ENCODE results near the gene CAPZA1. TPM values are rescaled to one million over a fixed set of nuclear protein-coding genes. Genes with fewer than 3 reads are reported as not detected.
"Not testable (repeated sequence)": the region's sequence is repeated elsewhere in the genome, so short reads cannot be mapped to it uniquely, and the experiment has no call there.

Gene CAPZA1
- total RNA-seq, 4 donors from 2014 or later = 131 to 236 (median 159) TPM

DNA sequence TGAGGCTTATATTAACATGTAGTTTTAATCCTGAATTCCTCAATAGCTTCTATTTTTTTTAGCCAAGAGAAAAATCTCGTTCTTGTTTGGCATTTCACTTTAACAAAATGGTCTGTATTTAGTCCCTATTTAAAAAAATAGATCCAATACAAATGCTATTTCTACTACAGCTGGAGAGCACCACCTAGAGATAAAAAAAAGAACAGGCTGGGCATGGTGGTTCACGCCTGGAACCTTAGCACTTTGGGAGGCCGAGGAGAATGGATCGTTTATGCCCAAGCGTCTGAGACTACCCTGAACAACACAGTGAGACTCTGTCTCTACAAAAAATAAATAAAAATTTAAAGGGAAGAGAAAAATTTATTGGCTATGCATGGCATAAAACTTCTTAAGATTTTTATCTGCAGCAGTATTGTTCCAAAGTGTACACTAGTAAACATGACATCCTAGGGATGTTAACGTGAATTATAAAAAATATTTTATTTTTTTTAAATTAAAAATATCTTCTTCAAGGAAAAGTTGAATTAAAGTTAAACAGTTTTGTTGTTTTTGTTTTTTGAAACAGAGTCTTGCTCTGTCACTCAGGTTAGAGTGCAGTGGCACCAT lies 5.1 kb upstream of the CAPZA1 start:
- DNase-seq (ENCODE audit: low spot score) (no peak), ATAC-seq (ENCODE audit: low FRiP score) (no peak)
- TF ChIP-seq, protein P1, sequence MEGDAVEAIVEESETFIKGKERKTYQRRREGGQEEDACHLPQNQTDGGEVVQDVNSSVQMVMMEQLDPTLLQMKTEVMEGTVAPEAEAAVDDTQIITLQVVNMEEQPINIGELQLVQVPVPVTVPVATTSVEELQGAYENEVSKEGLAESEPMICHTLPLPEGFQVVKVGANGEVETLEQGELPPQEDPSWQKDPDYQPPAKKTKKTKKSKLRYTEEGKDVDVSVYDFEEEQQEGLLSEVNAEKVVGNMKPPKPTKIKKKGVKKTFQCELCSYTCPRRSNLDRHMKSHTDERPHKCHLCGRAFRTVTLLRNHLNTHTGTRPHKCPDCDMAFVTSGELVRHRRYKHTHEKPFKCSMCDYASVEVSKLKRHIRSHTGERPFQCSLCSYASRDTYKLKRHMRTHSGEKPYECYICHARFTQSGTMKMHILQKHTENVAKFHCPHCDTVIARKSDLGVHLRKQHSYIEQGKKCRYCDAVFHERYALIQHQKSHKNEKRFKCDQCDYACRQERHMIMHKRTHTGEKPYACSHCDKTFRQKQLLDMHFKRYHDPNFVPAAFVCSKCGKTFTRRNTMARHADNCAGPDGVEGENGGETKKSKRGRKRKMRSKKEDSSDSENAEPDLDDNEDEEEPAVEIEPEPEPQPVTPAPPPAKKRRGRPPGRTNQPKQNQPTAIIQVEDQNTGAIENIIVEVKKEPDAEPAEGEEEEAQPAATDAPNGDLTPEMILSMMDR (IDR thresholded peaks at IDR 0.05) = no peak

DNA sequence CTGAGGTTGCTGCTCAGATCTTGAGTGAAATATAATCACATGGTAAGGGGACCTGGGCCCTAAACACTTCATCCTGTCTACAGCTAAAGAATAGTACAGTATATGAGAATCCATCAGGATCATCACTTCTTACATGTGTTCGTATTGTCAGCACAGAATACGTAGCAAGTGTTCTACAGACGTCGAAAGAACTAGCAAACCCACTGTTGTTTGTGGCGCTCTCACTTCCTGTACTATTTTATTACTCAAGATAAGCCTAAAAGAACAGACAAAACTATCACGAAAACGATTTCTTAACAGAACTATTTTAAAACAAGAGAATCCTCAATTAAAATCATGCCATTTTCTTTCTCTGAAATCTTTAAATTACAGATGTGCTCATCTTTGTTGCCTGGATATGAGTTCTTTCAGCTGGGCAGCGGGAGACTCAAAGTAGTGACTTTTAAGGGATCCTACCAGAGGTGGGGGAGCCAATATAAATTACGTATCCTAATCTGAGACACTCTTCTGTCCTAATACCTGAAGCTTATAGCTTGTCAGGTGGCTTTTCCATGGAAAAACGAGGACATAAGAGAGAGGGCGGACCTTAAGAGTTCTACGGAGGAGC lies 1.4 kb upstream of the CAPZA1 start:
- peak; percentile 1 for ATAC-seq (ENCODE audit: low FRiP score)
- DNase-seq (ENCODE audit: low spot score) = no peak
- TF ChIP-seq, protein P1 (IDR thresholded peaks at IDR 0.05) = no peak

DNA sequence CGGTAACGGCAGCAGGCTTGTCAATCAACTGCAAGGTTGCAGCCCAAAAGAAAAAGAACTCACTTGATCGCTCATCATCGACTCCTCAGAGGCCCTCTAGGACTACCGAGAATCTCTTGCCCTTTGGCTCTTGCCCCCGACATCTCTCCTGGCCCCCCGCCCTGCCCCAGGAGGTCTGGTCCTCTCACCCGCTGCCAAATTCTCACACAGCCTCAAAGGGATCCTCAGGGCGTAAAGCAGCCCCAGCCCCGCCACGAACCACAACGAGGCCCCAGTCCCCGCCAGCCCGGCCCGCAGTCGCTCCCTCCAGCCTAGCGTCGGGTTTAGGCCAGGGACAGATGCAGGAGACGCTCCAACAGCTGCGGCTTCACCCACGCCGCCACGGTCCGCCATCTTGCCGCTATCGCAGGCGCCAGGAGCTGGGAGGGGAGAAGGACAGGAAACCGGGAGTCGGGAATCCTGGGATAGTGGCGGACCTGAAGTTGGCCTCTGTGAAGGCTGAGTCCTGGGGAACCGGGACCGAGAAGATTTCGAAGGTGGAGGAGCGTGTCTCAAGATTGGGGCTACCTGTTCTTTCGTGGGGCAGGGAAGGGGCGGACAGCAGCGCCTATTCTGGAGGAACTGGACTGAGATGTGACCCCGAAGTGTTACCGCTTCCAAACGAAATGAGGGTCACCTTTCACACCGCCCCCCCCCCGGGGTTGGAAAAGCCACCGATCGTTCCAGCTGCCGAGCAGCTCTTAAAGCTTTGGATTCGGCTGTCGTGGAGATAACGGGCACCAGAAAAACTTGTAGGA lies 713 bp upstream of the CAPZA1 start, which contains the start of gene ST7L:
TSS of gene ST7L (minus strand) at position 421 of the 797 bp plus-strand sequence. CDS start at position 393, 28 bp downstream.
- TF ChIP-seq, protein P1 (IDR thresholded peaks at IDR 0.05) = no peak
- peak; percentile 30 for DNase-seq (ENCODE audit: low spot score)
- ATAC-seq (ENCODE audit: low FRiP score) = peak; percentile 46

DNA sequence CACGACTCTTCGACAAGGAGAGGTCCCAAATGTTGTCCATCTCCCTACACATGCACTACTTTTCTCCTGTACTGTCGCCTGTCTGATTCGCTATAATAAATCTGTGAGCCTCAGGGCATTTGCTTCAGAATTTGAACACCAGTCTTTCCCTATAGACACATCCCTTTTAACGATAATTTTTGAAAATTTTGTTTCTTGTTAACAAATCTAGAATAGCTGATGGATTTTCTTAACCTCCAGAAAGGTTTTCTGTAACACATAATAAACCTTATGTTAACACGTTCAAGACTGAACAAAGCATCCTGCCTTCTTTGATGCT lies 704 bp downstream of the CAPZA1 start:
- TF ChIP-seq, protein P1 (IDR thresholded peaks at IDR 0.05) = no peak
- no peak for DNase-seq (ENCODE audit: low spot score)
- no peak for ATAC-seq (ENCODE audit: low FRiP score)

DNA sequence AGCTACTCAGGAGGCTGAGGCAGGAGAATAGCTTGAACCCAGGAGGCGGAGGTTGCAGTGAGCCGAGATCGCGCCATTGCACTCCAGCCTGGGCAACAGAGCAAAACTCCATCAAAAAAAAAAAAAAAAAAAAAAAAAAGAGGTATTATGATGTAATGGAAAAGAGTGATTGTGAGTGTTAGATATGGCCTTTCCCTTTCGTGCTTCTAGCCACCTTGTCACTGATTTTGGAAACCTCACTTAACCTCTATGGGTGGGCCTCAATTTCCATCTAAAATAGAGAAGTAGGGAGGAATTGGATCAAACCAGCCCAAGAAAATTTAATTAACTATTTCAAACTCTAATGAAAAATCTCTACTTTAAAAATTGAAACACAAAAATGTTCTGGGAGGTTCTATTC lies 4.9 kb downstream of the CAPZA1 start:
- DNase-seq (ENCODE audit: low spot score); ATAC-seq (ENCODE audit: low FRiP score): not testable (repeated sequence)

DNA sequence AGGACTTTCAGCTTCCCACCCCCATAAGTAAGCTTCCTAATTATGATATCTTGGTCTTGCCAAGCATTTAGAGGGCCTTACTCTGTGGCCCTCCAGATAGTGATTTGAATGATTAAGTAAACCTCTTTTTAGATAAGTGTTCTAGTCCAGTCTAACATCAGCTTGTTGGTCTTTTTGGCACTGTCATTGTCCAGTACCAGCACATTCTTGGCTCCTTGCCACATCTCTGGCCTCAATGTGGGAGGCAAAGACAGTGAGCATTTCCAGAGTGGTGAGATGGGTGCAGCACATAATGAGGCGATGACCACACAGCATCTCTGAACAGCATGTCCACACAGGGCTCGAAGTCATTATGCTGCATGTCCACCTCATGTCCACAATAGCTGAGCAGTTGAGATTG lies 6.1 kb downstream of the CAPZA1 start:
- ATAC-seq (ENCODE audit: low FRiP score) = no peak
- no peak for DNase-seq (ENCODE audit: low spot score)
- TF ChIP-seq, protein P1 (IDR thresholded peaks at IDR 0.05) = no peak

DNA sequence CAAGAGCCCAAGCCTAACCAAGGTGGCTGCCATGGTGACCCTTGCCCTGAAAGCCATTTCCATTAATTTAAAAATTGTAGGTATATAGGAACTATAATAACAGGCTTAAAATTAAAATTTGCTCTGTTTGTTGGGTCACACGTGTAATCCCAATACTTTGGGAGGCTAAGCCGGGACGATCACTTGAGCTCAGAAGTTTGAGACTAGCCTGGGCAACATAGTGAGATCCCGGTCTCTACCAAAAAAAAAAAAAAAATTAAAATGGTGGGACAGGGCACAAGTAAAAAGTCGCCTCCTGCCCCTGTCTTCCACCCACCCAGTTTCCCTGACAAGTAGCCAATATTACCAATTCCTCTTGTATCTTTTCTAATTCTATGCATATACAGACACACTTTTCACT lies 6.6 kb downstream of the CAPZA1 start:
- no peak for DNase-seq (ENCODE audit: low spot score)
- TF ChIP-seq, protein P1 (IDR thresholded peaks at IDR 0.05) = no peak
- no peak for ATAC-seq (ENCODE audit: low FRiP score)

Data from omental fat pad (tissue), 4 donors.